A673 (cell line): ENCODE data around the gene PPFIBP1.

ENCODE experiments used
- EZH2 ChIP-seq: fragments of 200-600 bp; sonication (generic); IDR thresholded peaks from 2 replicates; pipeline ENCODE4 v1.6.1; 2017; ENCODE audit warnings: borderline replicate concordance, low read depth, mild to moderate bottlenecking, mixed read lengths, antibody characterized with exemption, low read length; ENCODE audit not compliant: poor library complexity, severe bottlenecking
- TF ChIP-seq, protein P1 (sequence below): fragments of 300-800, 200-600 bp; sonication (generic); conservative IDR thresholded peaks from 2 replicates; pipeline ENCODE4 v1.5.1; 2017; ENCODE audit warnings: low read depth, mild to moderate bottlenecking, antibody characterized with exemption, low read length, moderate library complexity, mixed read lengths

DNA sequence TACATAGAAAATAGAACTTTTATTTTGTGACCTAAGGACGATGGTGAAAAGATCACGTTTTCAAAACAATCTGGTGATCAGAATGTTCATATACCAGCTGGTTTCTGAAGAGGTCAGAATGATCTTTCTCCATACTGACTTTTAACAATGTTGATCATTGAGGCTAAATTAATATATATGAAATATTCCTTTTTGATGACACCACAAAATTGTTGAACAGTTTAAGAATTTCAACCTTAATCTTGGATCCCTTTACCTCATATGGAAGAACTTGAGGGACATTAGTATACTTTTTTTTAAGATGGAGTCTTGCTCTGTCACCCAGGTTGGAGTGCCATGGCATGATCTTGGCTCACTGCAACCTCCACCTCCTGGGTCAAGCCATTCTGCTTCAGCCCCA, 169.4 kb downstream of the PPFIBP1 start:
- TF ChIP-seq, protein P1, sequence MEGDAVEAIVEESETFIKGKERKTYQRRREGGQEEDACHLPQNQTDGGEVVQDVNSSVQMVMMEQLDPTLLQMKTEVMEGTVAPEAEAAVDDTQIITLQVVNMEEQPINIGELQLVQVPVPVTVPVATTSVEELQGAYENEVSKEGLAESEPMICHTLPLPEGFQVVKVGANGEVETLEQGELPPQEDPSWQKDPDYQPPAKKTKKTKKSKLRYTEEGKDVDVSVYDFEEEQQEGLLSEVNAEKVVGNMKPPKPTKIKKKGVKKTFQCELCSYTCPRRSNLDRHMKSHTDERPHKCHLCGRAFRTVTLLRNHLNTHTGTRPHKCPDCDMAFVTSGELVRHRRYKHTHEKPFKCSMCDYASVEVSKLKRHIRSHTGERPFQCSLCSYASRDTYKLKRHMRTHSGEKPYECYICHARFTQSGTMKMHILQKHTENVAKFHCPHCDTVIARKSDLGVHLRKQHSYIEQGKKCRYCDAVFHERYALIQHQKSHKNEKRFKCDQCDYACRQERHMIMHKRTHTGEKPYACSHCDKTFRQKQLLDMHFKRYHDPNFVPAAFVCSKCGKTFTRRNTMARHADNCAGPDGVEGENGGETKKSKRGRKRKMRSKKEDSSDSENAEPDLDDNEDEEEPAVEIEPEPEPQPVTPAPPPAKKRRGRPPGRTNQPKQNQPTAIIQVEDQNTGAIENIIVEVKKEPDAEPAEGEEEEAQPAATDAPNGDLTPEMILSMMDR, result no peak
- TF ChIP-seq EZH2, result no peak
